ENCODE results near the gene KIF21A.
"Not testable (repeated sequence)": the region's sequence is repeated elsewhere in the genome, so short reads cannot be mapped to it uniquely, and the experiment has no call there.

The KIF21A gene

GRCh38 chr12:39443081-39443928, at the start of gene KIF21A:
Gene KIF21A (minus strand): TSS chr12:39443120. CDS start chr12:39442970, 150 bp downstream.
- DNase-seq (ENCODE audit: low spot score), result peak; percentile 91

GRCh38 chr12:39490500-39491282, 47.8 kb upstream of the KIF21A start:
- no peak for DNase-seq (ENCODE audit: low spot score)

- DNase-seq (ENCODE audit: low spot score), result no peak
Observed at GRCh38 chr12:39483597-39483996, 40.7 kb upstream of the KIF21A start.

GRCh38 chr12:39483042-39483441, 40.1 kb upstream of the KIF21A start:
- no peak for DNase-seq (ENCODE audit: low spot score)

- no peak for DNase-seq (ENCODE audit: low spot score)
Observed at GRCh38 chr12:39476894-39477293, 34.0 kb upstream of the KIF21A start.

- DNase-seq (ENCODE audit: low spot score), result no peak
Observed at GRCh38 chr12:39476121-39476520, 33.2 kb upstream of the KIF21A start.

GRCh38 chr12:39475136-39475535, 32.2 kb upstream of the KIF21A start:
- not testable (repeated sequence) for DNase-seq (ENCODE audit: low spot score)

- no peak for DNase-seq (ENCODE audit: low spot score)
Observed at GRCh38 chr12:39467432-39467870, 24.5 kb upstream of the KIF21A start.

- DNase-seq (ENCODE audit: low spot score), result no peak
Observed at GRCh38 chr12:39464976-39465695, 22.2 kb upstream of the KIF21A start.

GRCh38 chr12:39461059-39461458, 18.1 kb upstream of the KIF21A start:
- no peak for DNase-seq (ENCODE audit: low spot score)

GRCh38 chr12:39459027-39459434, 16.1 kb upstream of the KIF21A start:
- no peak for DNase-seq (ENCODE audit: low spot score)

- peak; percentile 66 for DNase-seq (ENCODE audit: low spot score)
Observed at GRCh38 chr12:39451977-39452376, 9.1 kb upstream of the KIF21A start.

- no peak for DNase-seq (ENCODE audit: low spot score)
Observed at GRCh38 chr12:39448038-39448437, 5.1 kb upstream of the KIF21A start.

GRCh38 chr12:39443929-39444209, 949 bp upstream of the KIF21A start:
- DNase-seq (ENCODE audit: low spot score), result no peak

- DNase-seq (ENCODE audit: low spot score), result no peak
Observed at GRCh38 chr12:39442831-39443080, 164 bp downstream of the KIF21A start.

GRCh38 chr12:39441963-39442830, 723 bp downstream of the KIF21A start:
- DNase-seq (ENCODE audit: low spot score), result peak; percentile 64

GRCh38 chr12:39441189-39441962, 1.5 kb downstream of the KIF21A start:
- no peak for DNase-seq (ENCODE audit: low spot score)

GRCh38 chr12:39440781-39441180, 2.1 kb downstream of the KIF21A start:
- peak; percentile 12 for DNase-seq (ENCODE audit: low spot score)

GRCh38 chr12:39440101-39440500, 2.8 kb downstream of the KIF21A start:
- no peak for DNase-seq (ENCODE audit: low spot score)

GRCh38 chr12:39435531-39435930, 7.4 kb downstream of the KIF21A start:
- no peak for DNase-seq (ENCODE audit: low spot score)

GRCh38 chr12:39431797-39432196, 11.1 kb downstream of the KIF21A start:
- DNase-seq (ENCODE audit: low spot score), result no peak

Data from Ammon's horn (tissue), 1 donor.